ENCODE results near the gene SPIN1.

Gene SPIN1

DNA sequence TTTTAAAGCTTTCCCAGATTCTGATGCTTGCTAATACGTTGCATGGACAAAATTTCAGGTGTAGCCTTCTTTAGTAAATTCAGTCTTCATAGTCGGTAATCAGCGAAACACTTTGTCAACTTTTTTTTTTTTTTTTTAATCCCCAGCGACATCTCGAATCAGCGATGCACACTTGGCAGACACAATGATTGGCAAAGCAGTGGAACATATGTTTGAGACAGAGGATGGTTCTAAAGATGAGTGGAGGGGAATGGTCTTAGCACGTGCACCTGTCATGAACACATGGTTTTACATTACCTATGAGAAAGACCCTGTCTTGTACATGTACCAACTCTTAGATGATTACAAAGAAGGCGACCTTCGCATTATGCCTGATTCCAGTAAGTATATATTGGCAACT lies 80.0 kb downstream of the SPIN1 start:
- no peak for DNase-seq
- no peak for TF ChIP-seq GATA1 (IDR thresholded peaks at IDR 0.05; ENCODE audit: low read depth, low read length)

DNA sequence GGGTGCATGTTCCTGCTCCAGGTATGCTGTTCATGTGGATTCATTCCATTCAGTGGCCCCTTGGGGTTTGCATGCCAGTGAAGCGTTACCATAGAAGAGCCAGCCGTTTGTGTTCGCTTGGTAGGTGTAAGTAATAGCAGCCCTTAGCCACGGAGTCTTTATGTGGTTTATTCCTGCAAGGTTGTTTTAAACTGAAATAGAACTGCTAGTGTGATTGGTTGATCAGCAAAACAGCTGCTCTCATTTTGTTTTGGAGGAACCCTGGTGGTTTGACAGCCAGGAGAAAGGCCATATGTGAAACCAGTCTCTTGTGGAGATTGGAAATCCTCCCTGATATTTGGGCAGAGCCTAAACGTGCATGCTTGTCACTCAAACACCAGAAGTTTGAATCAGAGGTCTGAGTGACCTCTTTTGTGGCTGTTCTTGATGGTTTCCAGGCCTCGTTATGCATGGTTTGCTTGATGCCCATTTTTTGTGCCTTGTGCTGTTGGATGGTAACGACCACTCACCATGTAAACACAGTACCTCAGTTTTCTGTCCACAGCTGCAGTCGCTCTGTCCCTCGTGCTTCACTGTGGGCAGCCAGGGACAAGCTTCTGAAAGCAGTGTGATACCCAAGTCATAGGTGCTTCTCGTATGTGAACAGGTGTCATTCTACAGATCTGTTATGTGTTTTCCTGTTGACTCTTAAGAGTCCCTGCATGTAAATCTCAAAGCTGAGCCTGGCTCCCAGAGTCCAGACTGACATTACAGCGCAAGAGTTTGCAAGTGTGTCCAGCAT lies 88.4 kb downstream of the SPIN1 start:
- DNase-seq, result no peak
- TF ChIP-seq GATA1 (IDR thresholded peaks at IDR 0.05; ENCODE audit: low read depth, low read length) (no peak), POLR2A (IDR thresholded peaks at IDR 0.05; ENCODE audit: low read length) (no peak)

DNA sequence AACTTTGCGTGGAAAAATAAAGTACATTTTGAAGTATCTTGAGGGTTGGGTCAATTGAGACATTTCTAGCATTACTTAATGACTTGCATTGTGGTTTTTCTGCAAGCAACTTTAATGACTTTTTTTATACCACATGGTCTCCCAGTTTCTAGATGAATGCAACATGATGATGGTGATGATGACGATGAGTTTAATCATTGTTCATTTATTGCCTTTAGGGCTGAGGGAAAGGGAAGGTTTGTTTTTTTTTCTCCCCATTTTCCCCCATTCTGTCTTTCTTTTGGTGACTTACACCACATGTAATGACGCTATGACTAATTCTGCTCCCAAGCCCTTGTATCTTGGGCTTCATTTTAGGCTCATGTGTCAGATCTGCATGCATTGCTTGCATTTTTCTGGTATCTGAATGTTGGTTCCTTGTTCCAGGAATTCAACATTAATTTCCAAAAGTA lies 89.1 kb downstream of the SPIN1 start:
- DNase-seq, result no peak
- TF ChIP-seq GATA1 (IDR thresholded peaks at IDR 0.05; ENCODE audit: low read depth, low read length) (no peak), POLR2A (IDR thresholded peaks at IDR 0.05; ENCODE audit: low read length) (no peak)

DNA sequence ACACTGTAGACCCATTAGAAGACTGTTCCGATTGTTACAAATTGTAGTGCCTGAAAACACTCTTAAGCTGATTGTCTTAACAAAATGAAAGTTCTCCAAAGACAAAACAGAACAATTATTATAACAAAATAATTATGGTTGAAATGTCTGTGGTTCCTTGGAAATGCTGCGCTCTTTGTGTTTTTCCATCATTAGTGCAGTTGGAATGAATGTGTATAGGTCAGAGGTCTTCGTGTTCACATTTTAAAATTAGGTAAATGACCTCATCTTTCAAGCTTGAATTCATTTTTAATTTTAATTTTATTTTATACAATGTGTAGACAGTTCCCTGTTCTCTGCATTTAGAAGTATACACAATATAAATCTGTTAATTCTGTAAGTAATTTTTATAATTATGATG lies 90.0 kb downstream of the SPIN1 start:
- no peak for DNase-seq
- TF ChIP-seq GATA1 (IDR thresholded peaks at IDR 0.05; ENCODE audit: low read depth, low read length) (no peak), POLR2A (IDR thresholded peaks at IDR 0.05; ENCODE audit: low read length) (no peak)

DNA sequence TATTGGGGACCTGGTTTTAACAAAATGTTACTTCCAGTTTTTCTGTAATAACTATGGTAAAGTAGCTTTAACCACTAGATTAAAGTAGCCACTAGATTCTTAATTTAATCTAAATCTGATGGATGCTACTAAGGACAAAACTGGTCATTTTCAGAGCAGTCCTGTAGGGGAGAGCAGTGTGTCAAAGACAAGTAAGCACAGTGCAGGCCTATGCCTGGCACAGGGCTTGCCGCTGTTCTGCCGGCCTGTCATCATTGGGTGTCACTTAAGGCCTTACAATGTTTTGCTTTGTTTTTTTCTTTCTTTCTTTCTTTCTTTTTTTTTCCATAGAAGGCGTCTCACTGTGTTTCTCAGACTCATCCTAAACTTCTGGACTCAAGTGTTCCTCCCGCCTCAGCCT lies 93.7 kb downstream of the SPIN1 start:
- no peak for DNase-seq
- TF ChIP-seq GATA1 (IDR thresholded peaks at IDR 0.05; ENCODE audit: low read depth, low read length), result no peak

DNA sequence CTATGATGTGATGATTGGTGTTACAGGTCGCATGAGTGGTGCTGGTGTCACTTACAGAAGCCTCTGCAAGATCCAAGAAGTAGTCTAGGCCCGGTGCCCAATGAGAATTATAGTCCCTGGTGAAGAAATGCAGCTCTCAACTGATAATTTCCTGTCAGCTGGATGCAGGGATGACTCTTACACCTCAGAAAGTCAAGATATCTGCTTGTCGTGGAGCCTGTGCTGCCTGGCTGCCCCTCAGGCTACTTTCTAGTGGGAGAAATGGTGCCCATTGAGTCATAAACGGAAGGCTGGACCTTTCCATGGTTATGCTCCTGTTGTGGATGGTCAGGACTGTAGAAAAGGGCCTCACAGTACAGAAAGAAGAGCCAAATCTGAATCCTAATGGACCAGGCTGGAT lies 99.9 kb downstream of the SPIN1 start:
- DNase-seq, result no peak
- no peak for TF ChIP-seq POLR2A (IDR thresholded peaks at IDR 0.05; ENCODE audit: low read length)
- no peak for TF ChIP-seq GATA1 (IDR thresholded peaks at IDR 0.05; ENCODE audit: low read depth, low read length)

DNA sequence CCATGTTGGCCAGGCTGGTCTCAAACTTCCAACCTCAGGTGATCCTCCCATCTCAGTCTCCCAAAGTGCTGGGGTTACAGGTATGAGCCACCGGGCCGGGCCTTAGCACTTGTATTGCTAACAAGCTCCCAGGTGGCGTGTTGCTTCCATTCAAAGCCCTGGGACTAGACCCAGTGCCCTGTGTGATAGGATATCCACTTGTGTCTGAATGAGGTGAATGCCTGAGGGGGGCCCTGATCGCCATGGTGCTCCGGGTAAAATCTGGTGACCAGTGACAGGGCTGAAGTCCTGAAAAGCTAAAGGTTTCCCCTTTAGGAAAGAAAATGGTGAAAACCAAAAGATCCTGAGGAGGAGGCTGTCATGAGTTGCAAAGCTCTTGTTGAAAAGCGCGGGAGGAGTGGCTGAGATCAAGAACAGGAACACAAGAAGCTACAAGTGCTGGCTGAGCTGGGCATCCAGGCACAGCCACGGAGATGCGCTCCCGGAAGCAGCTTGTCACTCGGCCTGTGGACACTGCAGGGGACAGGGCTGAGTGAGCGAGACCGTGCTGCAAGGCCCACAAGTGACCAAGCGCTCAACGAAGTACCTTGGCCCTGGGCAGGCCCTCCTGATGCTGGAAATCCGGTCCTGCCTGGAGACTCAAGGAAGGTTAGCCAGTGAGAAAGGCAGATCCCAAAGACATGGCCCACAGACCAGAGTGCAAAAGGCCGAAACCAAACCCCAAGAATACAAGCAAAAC lies 106.9 kb downstream of the SPIN1 start:
- TF ChIP-seq POLR2A (IDR thresholded peaks at IDR 0.05; ENCODE audit: low read length), result no peak
- TF ChIP-seq GATA1 (IDR thresholded peaks at IDR 0.05; ENCODE audit: low read depth, low read length), result no peak

DNA sequence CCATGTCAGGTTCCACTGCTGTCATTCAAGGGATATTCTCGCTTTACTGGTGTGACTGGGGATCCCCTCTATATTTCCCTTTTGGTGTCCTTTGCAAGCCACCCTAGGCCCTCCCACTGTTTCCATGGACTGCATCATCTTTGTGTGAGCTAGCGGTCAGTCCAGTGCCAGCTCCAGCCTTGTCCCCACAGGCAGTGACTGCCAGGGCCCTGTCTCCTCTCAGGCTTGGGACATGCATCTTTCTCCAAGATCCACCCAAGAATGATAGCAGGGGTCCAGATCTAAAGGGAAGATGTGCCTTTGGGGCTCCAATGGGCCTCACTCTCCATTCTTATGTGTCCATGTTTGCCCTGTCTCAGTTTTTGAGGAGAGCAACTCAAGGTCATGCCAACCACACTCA lies 109.0 kb downstream of the SPIN1 start:
- no peak for TF ChIP-seq GATA1 (IDR thresholded peaks at IDR 0.05; ENCODE audit: low read depth, low read length)
- no peak for TF ChIP-seq POLR2A (IDR thresholded peaks at IDR 0.05; ENCODE audit: low read length)
- no peak for DNase-seq

More for the DNA sequence above, 106.9 kb downstream of the SPIN1 start:
- DNase-seq, result no peak

DNA sequence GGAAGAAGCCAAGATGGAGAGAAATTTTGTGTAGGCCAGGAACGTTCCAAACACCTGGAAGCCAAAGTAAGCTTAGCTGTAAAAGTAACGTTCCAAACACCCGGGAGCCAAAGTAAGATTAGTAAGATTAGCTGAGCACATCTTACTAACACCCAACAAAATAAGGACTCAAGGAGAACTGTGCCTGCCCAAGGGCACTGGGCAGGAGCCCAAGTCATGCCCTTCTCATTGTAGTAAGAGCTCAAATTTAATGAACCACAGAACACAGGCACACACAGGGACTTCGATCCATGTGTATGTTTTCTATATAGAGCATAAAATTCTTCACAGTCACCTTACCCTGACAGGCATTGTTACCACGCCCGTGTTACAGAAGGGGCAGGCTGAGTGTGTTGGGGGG lies 110.6 kb downstream of the SPIN1 start:
- no peak for DNase-seq
- no peak for TF ChIP-seq GATA1 (IDR thresholded peaks at IDR 0.05; ENCODE audit: low read depth, low read length)

DNA sequence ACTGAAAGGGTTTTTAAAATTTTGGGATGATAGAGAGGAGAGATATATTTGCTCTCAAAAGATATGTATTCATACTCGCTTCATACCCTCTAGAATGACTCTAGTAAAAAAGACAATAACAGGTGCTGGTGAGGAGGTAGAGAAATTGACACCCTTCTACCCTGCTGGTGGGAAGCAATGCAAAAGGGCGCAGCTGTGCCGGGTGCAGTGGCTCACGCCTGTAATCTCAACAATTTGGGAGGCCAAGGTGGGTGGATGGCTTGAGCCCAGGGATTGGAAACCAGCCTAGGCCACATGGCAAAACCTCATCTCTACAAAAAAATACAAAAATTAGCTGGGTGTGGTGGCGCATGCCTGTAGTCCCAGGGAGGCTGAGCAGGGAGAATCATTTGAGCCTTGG lies 112.8 kb downstream of the SPIN1 start:
- DNase-seq, result no peak
- no peak for TF ChIP-seq GATA1 (IDR thresholded peaks at IDR 0.05; ENCODE audit: low read depth, low read length)

DNA sequence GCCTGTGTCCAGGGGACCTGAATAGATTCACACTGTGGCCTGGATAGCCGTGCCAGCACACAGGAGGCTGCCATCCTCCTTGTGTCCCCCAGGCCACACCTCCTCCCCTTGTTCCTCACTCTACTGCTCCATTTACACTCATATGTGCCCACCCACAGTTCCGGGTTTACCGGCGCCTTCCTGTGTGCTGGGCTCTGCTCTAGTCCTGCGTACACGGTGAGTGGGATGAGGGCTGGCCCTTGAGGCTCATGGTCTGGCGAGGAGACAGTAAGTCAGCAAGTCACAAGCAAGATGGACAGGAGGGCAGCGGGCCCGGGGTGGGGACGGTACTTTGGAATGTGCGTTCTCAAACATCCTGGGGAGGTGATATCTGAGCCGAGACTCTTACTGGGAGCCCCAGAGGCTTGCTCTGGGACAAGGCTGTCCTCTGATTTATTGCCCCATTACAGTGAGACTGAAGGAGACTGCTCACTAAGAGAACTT lies 114.3 kb downstream of the SPIN1 start:
- TF ChIP-seq GATA1 (IDR thresholded peaks at IDR 0.05; ENCODE audit: low read depth, low read length), result no peak
- TF ChIP-seq POLR2A (IDR thresholded peaks at IDR 0.05; ENCODE audit: low read length), result no peak
- DNase-seq, result no peak

DNA sequence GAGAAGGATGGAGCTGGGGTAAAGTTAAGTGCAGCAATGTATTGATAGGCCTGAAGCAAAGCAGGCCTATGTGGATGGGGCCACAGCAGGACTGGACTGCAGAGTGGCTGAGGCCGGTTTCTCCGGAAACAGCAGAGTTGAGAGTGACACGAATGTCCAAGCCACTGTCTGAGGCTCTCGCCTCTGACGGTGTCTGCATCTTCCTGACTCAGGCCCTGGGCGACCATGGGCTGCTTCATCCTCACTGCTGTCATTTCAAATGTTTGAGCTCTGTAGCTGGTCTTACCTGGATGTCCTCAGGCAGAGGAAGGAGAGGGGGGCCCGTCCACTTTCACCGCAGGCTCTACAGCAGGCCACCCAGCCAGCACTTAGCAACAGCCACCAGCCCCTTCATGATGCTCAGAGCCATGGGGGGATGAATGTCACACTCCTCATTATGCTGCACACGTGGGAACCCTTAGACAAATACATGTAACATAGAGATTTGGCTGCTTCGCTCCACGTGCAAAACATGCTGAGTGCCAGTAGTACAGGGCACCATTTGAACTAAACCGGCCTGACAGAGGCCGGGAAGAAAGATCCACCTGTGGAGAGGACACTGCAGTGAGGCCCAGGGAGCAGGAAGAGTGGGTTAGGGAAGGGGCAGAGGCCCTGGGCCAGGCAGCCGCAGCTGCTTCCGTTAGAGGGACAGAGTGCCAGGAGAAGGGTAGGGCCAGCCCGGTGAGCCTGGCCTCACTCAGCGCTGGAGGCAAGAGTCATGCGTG lies 115.0 kb downstream of the SPIN1 start:
- DNase-seq, result no peak
- TF ChIP-seq GATA1 (IDR thresholded peaks at IDR 0.05; ENCODE audit: low read depth, low read length) (no peak), POLR2A (IDR thresholded peaks at IDR 0.05; ENCODE audit: low read length) (no peak)

DNA sequence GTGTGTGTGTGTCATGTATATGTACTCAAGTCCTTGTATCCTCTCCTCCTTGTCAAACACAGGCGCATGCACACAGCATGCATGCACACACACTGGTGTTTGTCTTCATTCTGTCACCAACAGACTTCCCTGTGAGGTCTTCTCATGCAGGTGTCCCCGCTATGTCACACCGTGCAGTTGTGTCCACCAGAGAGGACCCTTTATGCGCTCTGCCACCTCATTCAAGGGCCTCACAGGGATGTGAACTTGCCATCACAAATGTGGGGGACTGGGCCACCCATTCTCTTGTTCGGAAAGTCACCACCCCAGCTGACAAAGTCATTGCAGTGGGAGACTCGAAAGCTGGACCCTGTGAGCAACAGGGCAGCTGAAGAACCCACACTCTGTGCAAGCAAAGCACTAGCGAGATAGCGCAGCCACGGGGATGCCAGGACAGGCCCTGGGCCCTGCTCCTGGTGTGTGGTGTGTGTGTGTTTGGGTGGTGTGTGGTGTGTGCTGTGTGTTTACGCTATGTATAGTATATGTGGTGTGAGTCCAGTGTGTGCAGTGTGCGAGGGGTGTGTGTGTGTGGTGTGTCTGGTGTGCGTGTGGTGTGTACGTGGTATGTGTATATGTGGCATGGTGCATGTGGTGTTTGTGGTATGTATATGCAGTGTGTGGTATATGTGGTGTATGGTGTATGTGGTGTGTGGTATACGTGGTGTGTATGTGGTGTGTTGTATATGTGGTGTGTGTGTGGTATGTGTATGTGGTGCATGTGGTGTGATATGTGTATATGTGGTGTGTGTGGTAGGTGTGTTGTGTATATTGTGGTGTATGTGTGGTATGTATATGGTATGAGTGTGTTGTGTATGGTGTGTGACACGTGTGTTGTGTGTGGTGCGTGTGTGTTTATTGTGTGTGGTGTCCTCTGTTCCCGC lies 115.9 kb downstream of the SPIN1 start:
- no peak for DNase-seq
- TF ChIP-seq POLR2A (IDR thresholded peaks at IDR 0.05; ENCODE audit: low read length) (no peak), GATA1 (IDR thresholded peaks at IDR 0.05; ENCODE audit: low read depth, low read length) (no peak)

Data from erythroblast (primary cell).